LHCN-M2 (cell line): ENCODE data around the gene GPR37L1. TPM values are rescaled to one million over a fixed set of nuclear protein-coding genes. Genes with fewer than 3 reads are reported as not detected.
A peak's percentile ranks its signal among the peaks of the same experiment; 100 is the strongest.

ENCODE experiments used
- DNase-seq: peaks from one replicate; pipeline ENCODE4 v3.0.0-alpha.2; 2012; ENCODE audit warnings: low read depth
- total RNA-seq: library from RNA; depleted of rRNA; stranded (reverse); fragments of >200 nt; gene quantifications from 2 replicates; pipeline ENCODE4 v1.2.3, GENCODE V29; 2014

The GPR37L1 gene
- total RNA-seq, 1 experiment from 2014 or later, result 0.06 TPM

DNA sequence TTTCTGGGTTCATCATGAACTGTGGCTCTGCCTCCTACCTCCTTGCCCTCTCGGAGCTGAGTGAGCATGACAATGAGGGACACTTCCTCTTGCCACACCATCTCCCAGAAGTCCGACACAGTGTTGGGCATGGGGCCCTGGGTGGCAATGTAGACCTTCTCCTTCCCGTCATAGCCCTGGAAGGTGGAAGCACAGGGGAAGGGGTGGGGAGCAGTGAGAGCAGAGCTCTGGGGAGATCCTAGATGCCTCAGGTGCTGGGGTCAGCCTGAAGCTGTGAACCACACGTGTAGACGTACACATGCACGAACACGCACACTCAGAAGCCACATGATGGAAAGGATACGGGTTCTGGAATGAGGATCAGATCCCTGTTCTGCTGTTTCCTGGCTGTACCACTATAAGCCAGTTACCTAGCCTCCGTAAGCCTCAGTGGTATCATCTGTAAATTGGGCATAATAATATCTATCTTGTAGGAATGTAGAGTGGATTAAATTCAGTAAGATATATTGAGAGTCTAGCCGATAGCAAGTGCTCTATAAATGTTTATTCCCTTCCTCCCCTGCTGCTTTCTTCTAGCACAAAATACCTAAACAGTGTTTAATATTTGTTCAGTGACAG is 31.5 kb downstream of the GPR37L1 start:
- no peak for DNase-seq

DNA sequence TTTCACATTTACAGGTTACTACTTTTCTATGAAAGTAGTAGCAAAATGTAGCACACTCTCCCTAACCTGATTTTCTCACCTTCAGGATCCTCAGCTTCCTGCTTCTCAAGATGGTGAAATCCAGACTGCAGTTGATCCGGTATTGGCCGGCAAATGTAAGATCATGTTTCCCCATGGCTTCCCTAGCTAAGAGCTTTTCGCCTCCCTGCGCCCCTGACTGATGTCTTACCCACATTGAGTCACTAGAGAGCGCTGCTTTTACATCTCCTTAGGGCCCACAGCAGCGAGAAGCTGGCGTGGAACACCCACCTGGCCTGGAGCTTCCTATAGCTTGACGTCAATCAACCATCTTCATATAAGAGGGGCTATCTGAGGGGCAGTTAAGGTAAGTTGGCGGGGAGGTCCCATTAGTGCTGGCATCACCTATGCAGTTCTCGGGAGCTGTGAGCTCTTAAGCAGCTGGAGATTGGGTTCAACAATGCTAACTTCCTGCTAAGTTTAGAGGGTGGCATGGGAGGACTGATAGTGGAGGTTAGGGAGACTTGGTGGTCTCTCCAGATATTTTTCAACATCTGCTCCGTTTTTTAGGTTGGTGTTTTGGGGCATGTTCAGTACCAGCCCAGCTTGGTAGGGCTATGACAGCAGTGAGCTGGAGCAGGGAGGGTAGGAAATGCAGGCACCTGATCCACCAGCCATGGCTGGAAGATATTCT is 32.2 kb downstream of the GPR37L1 start:
- DNase-seq, result peak; percentile 69

DNA sequence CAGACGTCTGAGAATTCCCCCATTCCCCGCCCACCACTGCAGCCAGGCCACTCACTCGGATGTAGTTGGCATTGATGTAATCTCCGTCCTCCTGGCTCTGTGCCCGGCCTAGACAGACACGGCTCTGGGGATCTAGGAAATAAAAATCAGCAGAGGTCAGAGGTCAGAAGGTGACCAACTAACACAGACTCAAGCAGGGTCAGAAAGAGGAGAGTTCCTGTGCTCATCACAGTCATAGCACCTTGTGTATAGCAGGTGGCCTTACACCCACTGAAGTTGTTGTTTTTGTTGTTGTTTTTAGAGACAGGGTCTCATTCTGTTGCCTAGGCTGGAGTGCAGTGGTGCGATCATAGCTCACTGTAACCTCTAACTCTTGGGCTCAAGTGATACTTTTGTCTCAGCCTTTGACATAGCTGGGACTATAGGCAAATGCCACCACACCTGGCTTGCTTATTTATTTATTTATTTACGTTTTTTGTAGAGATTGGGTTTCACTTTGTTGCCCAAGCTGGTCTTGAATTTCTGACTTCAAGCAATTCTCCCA is 32.8 kb downstream of the GPR37L1 start:
- no peak for DNase-seq

DNA sequence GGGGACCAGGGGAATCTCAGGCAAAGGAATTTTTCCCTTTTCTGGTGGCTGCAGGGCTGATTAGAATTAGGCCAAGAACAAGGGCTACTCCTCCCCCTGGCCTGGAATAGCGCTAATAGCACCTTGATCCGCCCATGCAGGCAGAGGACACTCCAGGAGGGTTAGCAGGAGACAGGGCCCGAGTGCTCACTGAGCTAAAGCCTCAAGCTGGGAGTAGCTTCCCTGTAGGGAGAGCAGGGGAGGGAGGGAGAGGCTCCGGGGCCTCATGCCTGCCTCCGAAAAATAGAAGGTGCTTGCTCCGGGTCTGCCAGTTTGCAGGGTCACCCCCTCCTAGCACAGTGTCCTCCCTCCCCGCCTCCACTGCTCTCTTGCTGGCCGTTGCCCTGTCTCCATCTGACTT is 33.9 kb downstream of the GPR37L1 start:
- DNase-seq, result no peak

DNA sequence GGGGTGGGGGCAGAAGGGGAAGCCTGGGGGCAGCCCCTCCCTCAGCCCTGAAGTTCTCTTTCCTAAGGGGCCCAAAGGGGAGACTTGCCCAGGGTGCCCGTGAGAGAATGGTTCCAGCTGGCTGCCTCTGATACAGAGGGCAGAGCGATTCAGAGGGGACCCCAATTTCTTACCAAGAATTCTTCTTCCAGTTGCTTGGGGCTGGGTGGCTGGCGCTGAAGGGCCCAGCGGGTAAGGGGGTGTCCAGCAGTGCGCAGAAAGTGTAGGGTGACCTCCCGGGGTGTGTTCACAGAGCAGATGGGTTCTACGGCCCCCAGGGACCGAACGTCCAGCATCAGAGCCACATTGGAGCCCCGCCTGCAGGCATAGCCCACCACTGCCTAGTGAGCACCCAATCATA is 35.2 kb downstream of the GPR37L1 start:
- no peak for DNase-seq

DNA sequence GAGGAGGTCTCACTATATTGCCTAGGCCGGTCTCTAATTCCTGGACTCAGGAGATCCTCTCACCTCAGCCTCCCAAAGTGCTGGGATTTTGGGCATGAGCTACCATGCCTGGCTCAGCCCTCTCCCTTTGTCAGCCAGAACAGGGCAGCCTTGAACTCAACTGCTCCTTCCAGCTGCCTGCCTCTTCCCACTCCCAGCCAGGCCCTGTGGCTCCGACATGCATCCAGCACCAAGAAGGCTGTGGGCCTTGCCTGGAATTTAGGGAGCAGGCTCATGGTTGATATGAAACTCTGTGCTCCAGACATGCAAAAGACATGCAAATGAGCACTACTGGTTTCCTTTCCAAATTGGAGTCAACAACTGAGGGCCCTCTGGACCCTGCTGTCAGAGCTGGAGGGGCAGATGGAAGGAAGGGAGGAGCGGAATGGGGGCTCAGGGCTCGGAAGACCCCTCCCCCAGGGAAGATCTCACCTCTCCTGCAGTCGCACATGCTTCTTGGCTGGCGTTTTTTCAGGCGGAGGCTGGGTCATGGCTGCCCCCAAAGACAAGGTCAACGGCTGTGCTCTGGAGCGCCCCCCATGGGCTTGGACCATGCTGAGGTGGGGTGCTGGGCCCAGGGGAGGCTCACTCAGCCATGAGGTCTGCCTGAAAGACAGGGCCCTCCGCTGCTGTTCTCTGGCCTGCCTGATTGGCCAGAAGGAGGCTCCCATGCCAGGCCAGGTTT is 36.3 kb downstream of the GPR37L1 start:
- DNase-seq, result no peak

DNA sequence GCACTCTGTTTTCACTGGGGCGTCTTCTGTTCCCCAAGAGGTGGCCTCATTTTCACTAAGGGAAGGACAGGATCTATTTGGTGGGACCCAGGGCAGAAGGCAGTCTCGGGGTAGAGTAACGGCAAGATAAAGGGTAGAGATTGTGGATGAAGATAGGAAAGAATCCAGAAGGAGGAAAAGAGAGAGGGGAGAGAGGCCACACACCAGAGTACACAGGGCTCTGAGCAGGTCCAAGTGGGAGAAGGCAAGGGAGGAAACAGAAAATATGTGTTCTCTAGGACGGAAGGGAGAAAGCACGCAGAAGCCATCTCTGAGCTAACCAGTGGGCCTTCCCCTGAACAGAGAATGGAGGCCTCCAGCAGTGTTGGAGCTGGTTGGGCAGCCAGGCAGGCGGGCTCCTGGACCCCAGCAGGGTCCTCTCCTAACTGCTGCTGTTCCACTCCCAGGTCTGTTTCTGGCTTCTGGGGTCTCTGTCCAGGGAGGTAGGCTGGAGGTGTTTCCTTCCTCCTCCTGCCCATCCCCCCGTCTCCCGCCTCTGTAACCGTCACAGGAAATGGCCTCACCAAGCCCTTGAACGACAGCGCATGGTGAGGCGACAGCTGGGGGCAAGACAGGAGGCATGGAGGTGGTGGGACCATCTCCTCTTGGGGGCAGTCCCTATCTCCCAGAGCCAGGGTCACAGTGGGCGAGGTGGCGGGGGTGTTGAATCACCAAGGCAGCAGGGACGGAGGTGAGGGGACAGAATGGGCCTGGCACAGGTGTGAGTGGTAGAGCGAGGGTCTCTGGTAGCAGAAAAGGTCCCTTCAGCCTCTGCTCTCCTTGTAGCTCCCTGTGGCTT is 37.0 kb downstream of the GPR37L1 start:
- no peak for DNase-seq

DNA sequence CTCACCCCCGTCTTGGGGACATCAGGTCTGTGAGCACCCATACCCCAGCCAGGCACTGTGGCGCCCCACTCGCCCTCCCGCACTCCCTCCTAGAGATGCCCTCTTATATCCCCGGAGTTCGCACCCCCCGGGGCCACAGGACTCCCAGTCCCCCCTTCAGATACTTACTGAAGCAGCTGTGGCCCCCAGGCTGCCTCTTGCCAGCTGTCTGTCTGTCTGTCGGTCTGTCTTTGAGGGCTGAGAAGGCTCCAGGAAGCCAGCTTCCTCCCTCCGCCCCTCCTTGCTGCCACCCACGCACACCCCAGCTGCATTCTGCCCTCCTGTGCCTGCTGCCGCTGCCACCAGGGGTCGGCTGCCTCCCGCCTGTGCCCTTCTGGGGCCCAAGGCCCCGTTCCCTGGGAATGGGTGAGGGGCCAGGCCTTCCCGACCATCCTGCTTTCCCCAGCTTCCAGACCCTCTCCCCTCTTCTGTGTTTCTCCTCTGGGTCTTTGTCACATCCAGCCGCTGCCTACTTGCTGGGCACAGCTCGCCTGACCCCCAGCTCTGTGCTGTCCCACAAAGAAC is 37.7 kb downstream of the GPR37L1 start, which contains the start of gene PTPN7:
PTPN7 (minus strand) TSS at position 226 of the 564 bp plus-strand sequence. CDS start 1,200 bp downstream, outside the sequence.
- DNase-seq, result no peak

DNA sequence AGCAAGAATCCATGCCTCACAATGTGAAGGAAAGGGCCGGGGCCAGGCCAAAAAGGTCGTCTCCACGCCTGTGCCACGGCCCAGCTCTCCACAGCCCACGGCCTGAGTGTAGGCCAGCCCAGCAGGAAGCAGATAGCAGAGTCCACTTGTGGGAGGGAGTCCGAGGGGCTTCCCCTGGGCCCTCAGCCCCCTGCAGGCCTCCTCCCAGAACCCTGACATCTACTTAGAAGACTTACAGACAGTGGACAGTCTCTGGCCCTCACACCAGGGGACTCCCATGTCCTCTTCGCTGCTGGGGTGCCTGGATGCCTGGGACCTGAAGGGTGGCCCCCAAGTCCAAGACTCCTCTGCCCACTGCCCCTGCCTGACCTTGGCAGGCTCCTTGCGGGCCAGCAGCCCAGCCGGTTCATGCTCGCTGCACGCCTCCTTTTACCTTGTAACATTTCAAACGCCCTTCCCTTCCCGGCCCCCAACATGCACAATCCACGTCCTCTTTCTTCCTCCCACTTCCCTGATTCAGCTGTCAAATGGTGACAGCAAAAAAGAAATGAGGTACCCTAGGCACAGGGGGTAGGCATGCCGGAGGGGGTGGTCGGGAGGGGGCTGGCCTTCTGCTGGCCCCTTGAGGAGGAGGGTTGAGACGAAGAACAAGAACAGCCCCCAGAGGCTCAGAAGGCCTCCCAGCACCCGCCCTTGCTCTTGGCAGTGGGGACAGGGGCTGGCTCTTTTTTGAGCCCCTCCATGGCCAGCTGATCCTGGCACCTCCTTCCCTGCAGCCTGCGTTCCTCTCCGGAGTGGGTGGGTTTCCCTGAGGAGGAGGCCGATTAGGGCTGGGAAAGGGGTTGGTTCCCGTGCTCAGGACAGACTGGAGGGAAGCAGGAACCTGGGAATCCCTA is 38.7 kb downstream of the GPR37L1 start:
- no peak for DNase-seq

DNA sequence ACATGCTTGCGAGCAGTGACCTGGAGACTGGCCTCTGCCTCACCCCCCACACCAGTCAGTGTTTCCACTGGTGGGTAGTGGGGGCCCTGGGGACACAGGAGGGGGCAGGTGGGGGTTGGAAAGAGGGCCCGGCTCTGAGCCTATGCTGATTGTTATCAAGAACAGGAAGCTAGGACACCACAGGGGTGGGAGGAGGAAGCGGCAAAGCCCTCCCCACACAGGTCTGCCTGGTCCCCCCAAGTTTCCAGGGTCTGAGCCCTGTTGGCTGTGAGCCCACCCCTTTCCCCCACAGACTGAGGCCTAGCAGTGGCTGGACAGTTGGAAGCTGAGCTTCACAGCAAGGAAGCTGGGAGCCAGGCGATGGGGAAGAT is 39.3 kb downstream of the GPR37L1 start:
- no peak for DNase-seq

DNA sequence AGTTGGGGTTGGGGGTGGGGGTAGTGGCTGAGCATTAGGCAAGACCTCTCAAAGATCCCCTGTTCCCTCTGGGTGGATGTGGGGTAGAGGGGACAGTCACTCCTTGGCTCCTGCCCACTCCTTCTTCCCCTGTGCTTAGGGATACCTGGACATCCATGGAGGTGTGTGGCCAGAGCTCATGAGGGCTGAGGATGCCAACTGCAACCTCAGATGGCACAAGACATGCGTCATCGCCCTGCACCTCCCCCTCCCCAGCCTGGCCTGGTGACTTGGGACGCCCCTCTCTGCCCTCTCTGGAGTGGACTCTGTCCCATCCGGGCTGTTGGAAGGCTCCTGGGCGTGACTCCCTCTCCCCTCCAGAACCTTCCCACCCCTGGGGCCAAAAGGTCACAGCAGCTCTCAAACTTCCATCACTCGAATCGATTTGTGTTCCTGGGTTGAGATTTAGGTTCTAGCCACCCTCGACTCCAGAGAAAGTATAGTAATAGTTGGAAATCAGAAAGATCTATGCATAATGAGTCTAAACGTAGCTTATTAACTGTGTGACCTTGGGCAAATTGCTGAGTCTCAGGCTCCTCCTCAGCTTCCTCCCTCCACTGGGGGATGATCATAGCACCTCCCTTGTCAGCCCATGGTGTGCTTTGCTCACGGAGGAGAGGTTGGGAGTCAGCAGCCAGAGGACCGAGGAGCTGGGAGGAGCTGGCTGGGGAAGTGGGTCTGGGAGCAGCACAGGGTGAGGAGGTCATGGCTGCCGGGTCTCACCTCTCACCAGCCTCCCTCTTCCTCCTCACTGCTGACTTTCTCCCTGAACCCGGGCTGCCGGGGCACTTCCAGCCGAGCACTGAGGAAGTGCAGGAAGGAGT is 39.9 kb downstream of the GPR37L1 start:
- no peak for DNase-seq

DNA sequence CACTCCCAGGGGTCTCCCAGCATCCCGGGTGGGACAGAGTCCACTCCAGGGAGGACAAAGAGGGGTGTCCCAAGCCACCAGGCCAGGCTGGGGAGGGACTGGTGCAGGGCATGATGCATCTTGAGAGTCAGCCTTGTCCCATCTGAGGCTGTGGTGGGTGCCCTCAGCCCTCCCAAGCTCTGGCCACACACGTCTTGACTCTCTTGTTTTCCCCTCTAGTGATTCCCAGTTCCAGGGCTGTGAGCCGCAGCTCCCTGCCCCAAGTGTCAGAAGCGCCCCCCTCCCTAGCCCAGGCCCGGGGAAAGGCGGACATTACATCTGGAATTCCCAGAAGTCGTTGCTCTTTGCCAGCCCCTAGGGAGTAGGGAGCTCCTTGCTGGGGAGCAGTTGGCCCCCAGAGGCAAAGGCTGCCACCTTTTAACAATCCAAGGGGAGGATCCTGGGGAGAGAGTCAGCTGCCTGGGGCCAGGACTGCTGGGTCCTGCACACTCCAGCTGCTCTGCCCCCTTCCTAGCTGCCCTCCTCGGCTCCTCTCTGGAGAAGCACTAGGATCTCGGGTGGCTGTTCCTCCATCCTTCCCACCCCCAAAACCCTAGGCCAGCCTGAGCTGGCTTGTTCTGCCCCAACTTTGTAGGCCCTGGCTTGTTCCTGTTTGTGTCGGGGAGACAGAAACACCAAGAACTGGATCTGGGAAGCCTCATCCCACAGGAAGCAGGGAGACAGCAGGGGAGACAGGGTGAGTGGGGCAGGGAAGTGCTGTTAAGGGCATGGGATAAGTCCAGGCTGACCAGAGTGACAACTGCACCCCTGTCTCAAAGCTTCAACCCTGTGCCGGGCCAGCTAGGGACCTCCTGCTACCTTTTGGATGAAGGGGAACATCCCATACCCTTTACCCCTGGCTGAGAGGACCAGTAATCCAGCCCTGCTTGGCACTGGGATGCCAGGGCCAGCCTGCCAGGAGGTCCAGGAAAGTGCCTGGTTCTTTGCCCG is 40.9 kb downstream of the GPR37L1 start:
- no peak for DNase-seq

DNA sequence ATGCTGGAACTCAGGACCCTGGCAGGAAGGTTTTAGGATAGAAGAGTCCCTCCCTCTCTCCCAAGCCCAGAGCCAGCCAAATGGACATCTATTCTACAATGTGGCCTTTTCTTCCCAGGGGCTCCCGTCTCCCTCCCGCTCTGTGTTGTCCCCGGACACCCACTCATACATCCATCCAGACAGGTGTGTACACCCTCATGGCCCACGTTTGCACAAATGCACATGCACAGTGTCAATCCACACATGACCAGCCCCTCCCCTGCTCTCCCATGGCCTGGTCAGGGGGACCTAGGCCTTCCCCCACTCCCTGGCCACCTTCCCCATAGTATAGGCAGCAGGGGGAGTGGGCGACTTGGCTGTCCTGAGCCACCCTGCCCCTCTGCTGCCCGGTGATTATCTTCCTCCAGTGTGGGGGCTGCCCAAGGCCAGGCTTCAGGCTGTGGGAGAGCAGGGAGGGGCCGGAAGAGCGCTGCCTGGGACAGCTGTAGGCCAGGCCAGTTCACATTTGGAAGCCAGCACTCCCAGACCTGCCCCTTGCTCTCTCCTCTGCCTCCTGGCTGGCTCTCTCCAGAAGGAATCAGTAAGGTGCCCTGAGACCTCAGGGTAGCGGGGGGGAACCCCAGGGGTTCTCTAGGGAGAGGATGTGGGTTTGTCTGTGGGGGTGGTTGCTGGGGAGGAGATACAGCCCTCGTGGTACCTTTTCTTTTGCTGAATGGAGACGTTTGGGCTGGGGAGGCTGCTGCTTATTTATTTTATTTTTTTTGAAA is 41.7 kb downstream of the GPR37L1 start:
- DNase-seq, result no peak

DNA sequence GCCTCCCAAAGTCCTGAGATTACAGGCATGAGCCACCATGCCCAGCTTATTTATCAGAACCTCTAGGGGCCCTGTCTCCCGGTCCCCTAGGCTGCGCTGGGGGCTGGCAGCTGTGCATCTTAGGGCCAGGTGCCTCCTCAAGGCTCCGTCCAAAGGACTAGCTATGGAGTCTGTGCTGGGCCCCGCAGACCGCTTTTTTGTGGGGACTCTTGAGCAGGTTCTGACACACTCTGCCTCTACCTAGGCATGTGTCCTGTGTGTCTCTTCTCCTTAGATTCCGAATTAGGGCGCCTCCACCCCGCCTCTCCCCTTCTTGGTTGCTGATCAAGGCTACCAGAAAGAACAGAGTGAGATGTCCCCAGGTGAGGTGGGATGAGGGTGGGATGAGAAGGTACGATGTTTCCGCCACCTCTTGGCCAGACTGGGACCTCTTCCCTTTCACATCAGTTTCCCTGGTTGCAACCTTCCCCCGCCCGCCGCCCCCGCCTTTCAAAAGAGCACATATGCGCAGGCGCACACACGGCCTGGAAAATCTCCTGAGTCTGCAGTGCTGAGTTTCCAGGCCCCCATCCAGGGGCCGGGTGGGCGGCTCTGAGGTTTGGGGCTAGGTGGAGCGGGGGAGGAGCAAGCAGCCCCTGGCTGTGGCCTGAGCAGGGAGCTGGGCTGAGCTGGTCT is 42.7 kb downstream of the GPR37L1 start:
- DNase-seq, result no peak

DNA sequence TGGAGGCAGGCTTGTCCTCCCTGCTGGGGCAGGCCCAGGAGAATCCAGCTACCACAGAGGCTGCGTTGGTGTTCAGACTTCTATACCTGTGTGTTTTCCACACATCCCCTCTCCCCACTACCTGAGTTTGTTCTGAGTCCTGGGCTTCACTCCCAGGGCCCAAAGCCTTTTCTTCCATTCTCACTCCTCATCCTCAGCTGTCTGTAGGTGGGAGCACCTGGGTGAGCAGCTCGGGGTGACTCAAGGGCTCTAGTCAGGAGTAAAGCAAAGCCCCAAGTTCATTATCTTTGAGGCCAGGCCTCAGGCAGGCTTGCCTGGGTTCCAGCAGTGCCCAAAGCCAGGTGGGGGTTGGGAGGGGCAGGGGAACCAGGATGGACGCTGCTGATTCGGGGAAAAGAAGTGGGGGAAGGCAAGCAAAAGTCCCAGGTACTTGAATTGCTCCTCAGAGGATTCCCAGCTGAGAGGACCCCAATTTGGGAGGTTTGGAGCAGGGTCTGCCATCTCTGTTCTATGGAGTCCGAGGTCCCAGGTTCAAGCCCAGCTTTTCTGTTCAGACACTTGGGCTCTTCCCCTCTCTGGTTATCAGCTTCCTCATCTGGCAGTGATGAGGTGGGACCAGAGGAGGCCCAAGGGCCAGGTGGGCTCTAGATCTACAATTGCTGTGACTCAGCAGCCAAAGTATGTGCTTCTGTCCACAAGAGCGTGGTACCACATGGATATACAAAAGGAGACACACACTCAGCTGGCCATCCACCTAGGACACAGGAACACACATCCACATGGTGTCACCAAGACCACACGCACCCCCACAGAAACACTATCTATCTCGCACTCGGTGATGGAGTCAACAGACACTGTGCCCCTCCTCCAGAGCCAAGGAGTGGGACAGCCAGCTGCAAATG is 43.5 kb downstream of the GPR37L1 start:
- no peak for DNase-seq
